Kidney (tissue), 14 donors: ENCODE results near the gene GTPBP10. TPM values are rescaled to one million over a fixed set of nuclear protein-coding genes. Genes with fewer than 3 reads are reported as not detected.

ENCODE experiments used
- DNase-seq, 5 donors: peaks; one replicate each; pipeline ENCODE4 v3.0.0-alpha.2; 2013 to 2020
- FAIRE-seq: peaks from 2 replicates; lab custom pipeline; 2012; peaks lifted over from hg19 to GRCh38; lab: Jason Lieb, UNC
- H3K27ac ChIP-seq, 2 donors: one replicate each; pipeline ENCODE4 v1.7.0; 2013; ENCODE audit warnings: low read depth in 2 of 2, low read length in 2 of 2, inconsistent platforms in 1 of 2
- H3K27me3 ChIP-seq: one replicate; pipeline ENCODE4 v1.7.1; 2013; ENCODE audit warnings: low read length, inconsistent platforms; ENCODE audit not compliant: control insufficient read depth, insufficient read depth
- H3K36me3 ChIP-seq, 3 donors: one replicate each; pipeline versions ENCODE4 v1.7.0 to v1.7.1; 2013; ENCODE audit warnings: low read length in 3 of 3, control low read depth in 1 of 3, inconsistent platforms in 1 of 3; ENCODE audit not compliant: insufficient read depth in 3 of 3, control insufficient read depth in 2 of 3
- H3K4me1 ChIP-seq, 3 donors: one replicate each; pipeline versions ENCODE4 v1.7.0 to v1.7.1; 2013; ENCODE audit warnings: low read length in 3 of 3, inconsistent platforms in 1 of 3, low read depth in 1 of 3; ENCODE audit not compliant: control insufficient read depth in 2 of 3, insufficient read depth in 2 of 3
- H3K4me3 ChIP-seq, 3 donors: one replicate each; pipeline versions ENCODE4 v1.7.0 to v1.8.1; 2013; ENCODE audit warnings: low read length in 3 of 3, control low read depth in 1 of 3, inconsistent platforms in 1 of 3
- H3K9ac ChIP-seq, 3 donors: one replicate each; pipeline versions ENCODE4 v1.7.0 to v1.7.1; 2013; ENCODE audit warnings: low read length in 3 of 3, control low read depth in 1 of 3, inconsistent platforms in 1 of 3
- H3K9me3 ChIP-seq, 3 donors: one replicate each; pipeline versions ENCODE4 v1.7.0 to v1.7.1; 2013; ENCODE audit warnings: low read length in 3 of 3, control low read depth in 1 of 3, inconsistent platforms in 1 of 3; ENCODE audit not compliant: control insufficient read depth in 2 of 3, insufficient read depth in 1 of 3
- CTCF ChIP-seq: IDR thresholded peaks from 3 replicates; pipeline ENCODE4 v1.5.1; 2012; ENCODE audit warnings: mild to moderate bottlenecking, moderate library complexity, borderline replicate concordance; ENCODE audit not compliant: insufficient read depth; ENCODE audit errors: extremely low read depth
- intact Hi-C: fragments of 100-400 bp; cut with DNase I; formaldehyde crosslinking; loops from one replicate; pipeline ENCODE4 v1.11.1; 2022
- polyA plus RNA-seq: library from polyadenylated mRNA; stranded (reverse); fragments of 350-450 nt; fragmentation: Illumina TruSeq; extraction: RNeasy Lipid Tissue Mini Kit (QIAGEN cat#74804); gene quantifications from one replicate; pipeline ENCODE4 v1.2.3, GENCODE V29; 2014; ENCODE audit warnings: low read depth, low replicate concordance; ENCODE audit not compliant: insufficient read depth
- total RNA-seq: library from RNA; stranded (reverse); fragmentation: NEBNext Ultra II Directional; extraction: Animal tissue kit (Norgen Biotek cat#: 25700); gene quantifications from one replicate; pipeline ENCODE4 v1.2.1, GENCODE V29; 2021
- donor health status: control.
- donor health status: control.
- donor health status: control.
- donor health status: control.
- donor health status: control.
- donor health status: DM: yes; HTN: yes; CAD: no.
- donor health status: Normal renal cell carcinoma (clear cell type).

The GTPBP10 gene
- total and polyA plus RNA-seq, 2 donors from 2014 or later = 15.2 to 31.8 TPM

GRCh38 chr7:90421651-90422050, 75.1 kb downstream of the GTPBP10 start:
- no peaks in the 10 kb centered on the region for H3K9me3 ChIP-seq
- TF ChIP-seq CTCF = no peak
- H3K9ac ChIP-seq = no peak overlapping the region
- intact Hi-C loops = no loop called here
- H3K4me1 ChIP-seq = no peaks in the 10 kb centered on the region
- H3K4me3 ChIP-seq = no peak overlapping the region
- no peak for DNase-seq
- H3K27ac ChIP-seq = no peak overlapping the region
- H3K27me3 ChIP-seq = no peaks in the 10 kb centered on the region
- H3K36me3 ChIP-seq = peaks cover 0 to 2% (median 0%) of the 10 kb centered on the region in 3 donors
- no peak for FAIRE-seq

- no peak for TF ChIP-seq CTCF
- intact Hi-C loops = no loop called here
- no peak for DNase-seq
- no peaks in the 10 kb centered on the region for H3K36me3 ChIP-seq
- FAIRE-seq = no peak
- no peaks in the 10 kb centered on the region for H3K4me1 ChIP-seq
- H3K27ac ChIP-seq = no peak overlapping the region
- no peak overlapping the region for H3K9ac ChIP-seq
- no peaks in the 10 kb centered on the region for H3K9me3 ChIP-seq
- H3K4me3 ChIP-seq = no peak overlapping the region
- H3K27me3 ChIP-seq = no peaks in the 10 kb centered on the region
Measured at GRCh38 chr7:90424720-90425119, 78.2 kb downstream of the GTPBP10 start.

GRCh38 chr7:90425376-90425775, 78.9 kb downstream of the GTPBP10 start:
- intact Hi-C loops = no loop called here
- Histone ChIP-seq H3K27me3 (no peaks in the 10 kb centered on the region), H3K4me3 (no peak overlapping the region), H3K36me3 (no peaks in the 10 kb centered on the region), H3K9ac (no peak overlapping the region), H3K9me3 (no peaks in the 10 kb centered on the region), H3K4me1 (no peaks in the 10 kb centered on the region), H3K27ac (no peak overlapping the region)
- DNase-seq = no peak
- TF ChIP-seq CTCF = no peak
- FAIRE-seq = no peak
